HL-60 (cell line): Measurements from ENCODE around the gene NFIX.

Experiments
- CTCF ChIP-seq: IDR thresholded peaks from one replicate; pipeline ENCODE4 v1.5.1; 2011; ENCODE audit warnings: low read length, control low read depth, inconsistent platforms; ENCODE audit not compliant: insufficient read depth
- POLR2AphosphoS5 ChIP-seq: IDR thresholded peaks from 2 replicates; pipeline ENCODE4 v1.6.1; 2012; ENCODE audit warnings: low read depth
- REST ChIP-seq: IDR thresholded peaks from 2 replicates; pipeline ENCODE4 v1.6.1; 2012; ENCODE audit warnings: low read depth; ENCODE audit not compliant: insufficient replicate concordance
- SPI1 ChIP-seq: IDR thresholded peaks from 2 replicates; pipeline ENCODE4 v1.6.1; 2012; ENCODE audit warnings: low read depth, mild to moderate bottlenecking, borderline replicate concordance

GRCh38 chr19:13037161-13037560 is 41.9 kb downstream of the NFIX start:
- no peak for TF ChIP-seq CTCF
- TF ChIP-seq SPI1: no peak
- TF ChIP-seq POLR2AphosphoS5: no peak
- no peak for TF ChIP-seq REST
